Measurements from ENCODE around the gene DNPH1.

The DNPH1 gene

GRCh38 chr6:43180058-43180457 lies 49.2 kb downstream of the DNPH1 start:
- no peak for DNase-seq

GRCh38 chr6:43178951-43179830 lies 50.1 kb downstream of the DNPH1 start:
- no peak for DNase-seq

- DNase-seq = no peak
Measured at GRCh38 chr6:43178150-43178549, 51.1 kb downstream of the DNPH1 start.

- no peak for DNase-seq
Measured at GRCh38 chr6:43176423-43176786, 52.9 kb downstream of the DNPH1 start.

- no peak for DNase-seq
Measured at GRCh38 chr6:43175676-43176422, 53.4 kb downstream of the DNPH1 start.

Measured in NCI-H1436 (cell line).